B cell (primary cell): ENCODE measurements around the gene PTH1R. TPM values are rescaled to one million over a fixed set of nuclear protein-coding genes. Genes with fewer than 3 reads are reported as not detected.

Experiments used
- ATAC-seq: fragments of 200-7000 bp; cut with Tn5 transposase; one replicate; pipeline ENCODE4 v1.10.0; 2021; ENCODE audit warnings: low read depth, mild to moderate bottlenecking, moderate number of reproducible peaks, moderate library complexity
- CTCF ChIA-PET: fragments of 350-600 bp; sonication (Branson Sonifier 250); formaldehyde crosslinking; loops from one replicate; lab custom pipeline; 2021; ENCODE audit warnings: antibody characterized with exemption, inconsistent platforms; lab: Charles Lee
- POLR2A ChIA-PET: fragments of 350-600 bp; sonication (Branson Sonifier 250); formaldehyde crosslinking; loops from one replicate; lab custom pipeline; 2021; ENCODE audit warnings: antibody characterized with exemption; lab: Charles Lee
- DNase-seq: peaks from one replicate; pipeline ENCODE4 v3.0.0; 2013
- H2AFZ ChIP-seq: 2 replicates; pipeline ENCODE4 v1.6.1; 2012; ENCODE audit warnings: mild to moderate bottlenecking, low read depth, low read length; ENCODE audit not compliant: insufficient read depth, poor library complexity, severe bottlenecking
- H3K27ac ChIP-seq, 2 donors: 1 replicate in 1 of 2; 2 replicates in 1 of 2; pipeline ENCODE4 v1.5.1; 2012 to 2013; ENCODE audit warnings: low read length in 2 of 2, mild to moderate bottlenecking in 2 of 2, moderate library complexity in 1 of 2
- H3K27me3 ChIP-seq, 4 experiments: fragments of 200-600 bp in 1 of 4; sonication (generic) in 1 of 4; replicated peaks in 1 of 4; 1 replicate in 2 of 4; 2 replicates in 2 of 4; pipeline versions ENCODE4 v1.6.1 to v1.7.0; 2013 to 2016; ENCODE audit warnings: low read length in 3 of 4, mild to moderate bottlenecking in 2 of 4, mixed read lengths in 1 of 4, moderate library complexity in 1 of 4; ENCODE audit not compliant: insufficient read depth in 4 of 4, control insufficient read depth in 3 of 4; ENCODE audit errors: control extremely low read depth in 1 of 4
- H3K36me3 ChIP-seq, 2 experiments: replicated peaks in 1 of 2; 1 replicate in 1 of 2; 2 replicates in 1 of 2; pipeline versions ENCODE4 v1.6.1 to v1.7.1; 2013; ENCODE audit warnings: low read length in 1 of 2; ENCODE audit not compliant: insufficient read depth in 2 of 2, control insufficient read depth in 1 of 2; ENCODE audit errors: control extremely low read depth in 1 of 2, extremely low read depth in 1 of 2
- H3K4me1 ChIP-seq, 2 donors: fragments of 200-600 bp in 1 of 2; sonication (generic) in 1 of 2; 1 replicate in 1 of 2; 2 replicates in 1 of 2; pipeline versions ENCODE4 v1.5.1 to v1.6.1; 2013 to 2017; ENCODE audit warnings: low read length in 2 of 2; ENCODE audit not compliant: control insufficient read depth in 2 of 2, insufficient read depth in 2 of 2
- H3K4me2 ChIP-seq: replicated peaks from 2 replicates; pipeline ENCODE3; 2012; ENCODE audit warnings: mild to moderate bottlenecking, low read depth, low read length; ENCODE audit not compliant: poor library complexity, severe bottlenecking
- H3K4me3 ChIP-seq, 5 experiments: fragments of 200-600 bp in 1 of 5; sonication (generic) in 1 of 5; 1 replicate in 3 of 5; 2 replicates in 2 of 5; pipeline versions ENCODE4 v1.5.1 to v1.7.0; 2011 to 2016; ENCODE audit warnings: low read length in 4 of 5, mild to moderate bottlenecking in 4 of 5, low read depth in 2 of 5, control low read depth in 1 of 5, moderate library complexity in 1 of 5; ENCODE audit not compliant: insufficient read depth in 1 of 5; ENCODE audit errors: control extremely low read depth in 1 of 5, extremely low read depth in 1 of 5
- H3K79me2 ChIP-seq: fragments of 200-600 bp; sonication (generic); one replicate; pipeline ENCODE4 v1.6.0; 2016; ENCODE audit warnings: low read length; ENCODE audit not compliant: control insufficient read depth, insufficient read depth
- H3K9ac ChIP-seq: fragments of 200-600 bp; sonication (generic); 2 replicates; pipeline ENCODE4 v1.6.1; 2017; ENCODE audit warnings: mild to moderate bottlenecking, low read length, moderate library complexity
- H3K9me3 ChIP-seq, 3 donors: one replicate each; pipeline versions ENCODE4 v1.6.1 to v1.7.1; 2013; ENCODE audit warnings: low read length in 2 of 3; ENCODE audit not compliant: control insufficient read depth in 2 of 3, insufficient read depth in 1 of 3; ENCODE audit errors: control extremely low read depth in 1 of 3
- H4K20me1 ChIP-seq: 2 replicates; pipeline ENCODE4 v1.6.0; 2012; ENCODE audit warnings: mild to moderate bottlenecking, low read length; ENCODE audit not compliant: insufficient read depth, control insufficient read depth, poor library complexity, severe bottlenecking
- H3K27ac Mint-ChIP-seq: one replicate; pipeline ENCODE4 v1.8.0; 2021; ENCODE audit warnings: mixed read lengths
- H3K27me3 Mint-ChIP-seq: one replicate; pipeline ENCODE4 v1.8.0; 2021; ENCODE audit warnings: mixed read lengths
- H3K4me1 Mint-ChIP-seq: one replicate; pipeline ENCODE4 v1.8.0; 2021; ENCODE audit warnings: mixed read lengths
- H3K4me3 Mint-ChIP-seq: one replicate; pipeline ENCODE4 v1.8.0; 2021; ENCODE audit warnings: mixed read lengths
- H3K9me3 Mint-ChIP-seq: one replicate; pipeline ENCODE4 v1.8.0; 2022; ENCODE audit warnings: mixed read lengths; ENCODE audit not compliant: insufficient read depth
- EZH2 ChIP-seq: IDR thresholded peaks from 2 replicates; pipeline ENCODE4 v1.6.1; 2012; ENCODE audit warnings: borderline replicate concordance, low read depth, mild to moderate bottlenecking, moderate library complexity, low read length; ENCODE audit not compliant: insufficient read depth, poor library complexity, severe bottlenecking
- WGBS: methylation state at CpG from one replicate; pipeline ENCODE4 v1.1.5; 2013; ENCODE audit warnings: missing lambda C conversion rate; ENCODE audit not compliant: insufficient coverage; 5-methylcytosine and 5-hydroxymethylcytosine counted together
- intact Hi-C: fragments of 100-400 bp; cut with micrococcal nuclease; formaldehyde crosslinking; loops from one replicate; pipeline ENCODE4 v1.10.0; 2022
- polyA plus RNA-seq: library from polyadenylated mRNA; depleted of rRNA; stranded (reverse); fragments of >200 nt; gene quantifications from 2 replicates; pipeline ENCODE4 v1.2.3, GENCODE V29; 2012
- total RNA-seq, 2 donors: library from RNA; stranded (reverse); fragments of 120-200 nt in 1 of 2; gene quantifications; 1 replicate in 1 of 2; 2 replicates in 1 of 2; pipeline versions ENCODE4 v1.2.3 to v1.2.4, GENCODE V29; 2013 to 2022
- TF ChIP-seq, protein P1 (sequence below): fragments of 200-600 bp; IDR thresholded peaks from one replicate; pipeline ENCODE4 v1.8.0; 2022; ENCODE audit warnings: antibody characterized with exemption, mild to moderate bottlenecking

PTH1R gene
- total and polyA plus RNA-seq, 2 donors (not counting 1 experiment from before 2014, with no cell fraction given): not detected

DNA sequence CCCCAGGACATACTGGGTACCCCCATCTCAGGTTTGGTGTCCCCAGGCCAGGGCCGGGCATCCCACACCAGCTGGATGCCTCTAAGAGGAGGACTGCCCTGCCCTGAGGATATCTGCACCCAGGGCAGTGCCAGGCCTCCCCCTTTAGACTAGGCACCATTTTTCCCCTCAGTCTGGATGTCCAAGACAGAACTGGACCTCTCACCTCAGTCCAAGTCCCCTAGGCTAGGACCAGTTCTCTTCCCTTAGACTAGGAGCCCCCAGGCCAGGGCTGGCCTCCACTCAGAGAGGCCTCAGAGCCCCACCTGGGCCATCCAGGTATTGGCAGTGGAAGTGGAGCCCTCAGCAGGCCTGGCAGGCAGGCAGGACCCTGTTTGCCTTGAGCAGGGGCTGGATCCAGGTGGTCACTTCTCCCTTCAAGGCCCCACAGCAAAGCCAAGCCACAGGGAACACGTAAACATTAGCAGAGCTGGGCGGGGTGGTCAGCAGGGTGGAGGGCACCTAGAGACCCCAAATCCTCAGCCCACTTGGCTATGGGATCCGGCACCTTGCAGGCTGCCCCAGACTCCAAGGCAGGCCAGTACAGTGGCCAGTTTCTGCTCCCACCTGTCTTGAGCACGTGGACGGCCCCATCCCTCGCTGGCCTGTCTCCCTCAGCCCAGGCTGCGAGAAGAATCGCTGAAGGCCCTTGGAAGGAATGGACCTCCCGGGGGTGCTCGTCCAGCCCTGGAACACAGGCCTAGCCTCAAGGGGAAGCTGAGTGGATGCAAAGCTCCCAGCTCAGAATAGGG is 28.3 kb downstream of the PTH1R start:
- H3K4me1 Mint-ChIP-seq: peaks cover 7% of the 10 kb centered on the region
- ATAC-seq: no peak
- no peak overlapping the region for H2AFZ ChIP-seq
- 97% methylated on average over 11 of the region's 11 CpGs for WGBS
- peaks cover 9 to 12% of the 10 kb centered on the region in 2 donors for H3K4me1 ChIP-seq
- H3K4me3 ChIP-seq: no peak overlapping the region
- H3K9ac ChIP-seq: no peak overlapping the region
- H3K79me2 ChIP-seq: no peaks in the 10 kb centered on the region
- H3K27me3 ChIP-seq: peaks cover 0 to 2% (median 0%) of the 10 kb centered on the region in 4 experiments
- H4K20me1 ChIP-seq: peaks cover 9% of the 10 kb centered on the region
- intact Hi-C loops: no loop called here
- H3K27ac Mint-ChIP-seq: no peak overlapping the region
- H3K9me3 Mint-ChIP-seq: no peaks in the 10 kb centered on the region
- H3K27me3 Mint-ChIP-seq: no peaks in the 10 kb centered on the region
- H3K36me3 ChIP-seq: no peaks in the 10 kb centered on the region
- H3K4me2 ChIP-seq: no peak overlapping the region
- H3K27ac ChIP-seq: no peak overlapping the region
- CTCF ChIA-PET: no interaction called here
- DNase-seq: no peak
- no peaks in the 10 kb centered on the region for H3K9me3 ChIP-seq
- TF ChIP-seq EZH2: no peak
- TF ChIP-seq, protein P1, sequence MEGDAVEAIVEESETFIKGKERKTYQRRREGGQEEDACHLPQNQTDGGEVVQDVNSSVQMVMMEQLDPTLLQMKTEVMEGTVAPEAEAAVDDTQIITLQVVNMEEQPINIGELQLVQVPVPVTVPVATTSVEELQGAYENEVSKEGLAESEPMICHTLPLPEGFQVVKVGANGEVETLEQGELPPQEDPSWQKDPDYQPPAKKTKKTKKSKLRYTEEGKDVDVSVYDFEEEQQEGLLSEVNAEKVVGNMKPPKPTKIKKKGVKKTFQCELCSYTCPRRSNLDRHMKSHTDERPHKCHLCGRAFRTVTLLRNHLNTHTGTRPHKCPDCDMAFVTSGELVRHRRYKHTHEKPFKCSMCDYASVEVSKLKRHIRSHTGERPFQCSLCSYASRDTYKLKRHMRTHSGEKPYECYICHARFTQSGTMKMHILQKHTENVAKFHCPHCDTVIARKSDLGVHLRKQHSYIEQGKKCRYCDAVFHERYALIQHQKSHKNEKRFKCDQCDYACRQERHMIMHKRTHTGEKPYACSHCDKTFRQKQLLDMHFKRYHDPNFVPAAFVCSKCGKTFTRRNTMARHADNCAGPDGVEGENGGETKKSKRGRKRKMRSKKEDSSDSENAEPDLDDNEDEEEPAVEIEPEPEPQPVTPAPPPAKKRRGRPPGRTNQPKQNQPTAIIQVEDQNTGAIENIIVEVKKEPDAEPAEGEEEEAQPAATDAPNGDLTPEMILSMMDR: no peak
- no peak overlapping the region for H3K4me3 Mint-ChIP-seq
- POLR2A ChIA-PET: no interaction called here

DNA sequence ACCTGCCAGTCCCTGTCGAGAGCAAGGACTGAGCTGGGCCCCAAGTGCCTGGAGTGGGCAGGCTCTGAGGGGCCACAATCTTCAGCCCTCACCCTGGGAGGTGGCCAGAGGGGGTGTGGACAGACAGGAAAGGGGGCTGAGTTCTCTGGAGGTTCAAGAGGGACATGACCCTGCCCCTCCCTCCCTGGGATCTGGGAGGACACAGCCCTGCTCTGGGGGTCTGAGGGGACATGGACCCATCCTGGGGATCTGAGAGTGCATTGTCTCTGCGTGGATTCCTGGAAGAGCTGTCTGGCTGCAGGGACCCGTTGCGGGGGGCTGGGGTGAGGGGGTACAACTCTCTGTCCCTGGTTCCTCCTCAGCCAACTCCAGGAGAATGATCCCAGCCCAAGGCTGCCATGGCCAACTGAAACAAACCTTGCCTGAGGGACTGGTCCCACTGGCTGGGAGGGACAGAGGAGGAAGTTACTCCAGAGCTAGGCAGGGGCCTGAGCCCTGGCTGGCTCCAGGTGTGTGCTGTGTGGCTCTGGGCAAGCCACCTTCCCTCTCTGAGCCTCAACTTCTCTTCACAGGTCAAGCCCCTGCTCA is 29.0 kb downstream of the PTH1R start:
- no peak for ATAC-seq
- POLR2A ChIA-PET: no interaction called here
- intact Hi-C loops: no loop called here
- Mint-ChIP-seq H3K27ac (no peak overlapping the region), H3K4me1 (peaks cover 7% of the 10 kb centered on the region), H3K9me3 (no peaks in the 10 kb centered on the region), H3K27me3 (no peaks in the 10 kb centered on the region), H3K4me3 (no peak overlapping the region)
- H3K9ac ChIP-seq: no peak overlapping the region
- no peak overlapping the region for H2AFZ ChIP-seq
- CTCF ChIA-PET: no interaction called here
- H3K27me3 ChIP-seq: peaks cover 0 to 2% (median 0%) of the 10 kb centered on the region in 4 experiments
- H3K4me1 ChIP-seq: peaks cover 9 to 12% of the 10 kb centered on the region in 2 donors
- no peak overlapping the region for H3K4me3 ChIP-seq
- TF ChIP-seq, protein P1: no peak
- no peaks in the 10 kb centered on the region for H3K79me2 ChIP-seq
- DNase-seq: no peak
- peaks cover 9% of the 10 kb centered on the region for H4K20me1 ChIP-seq
- no peaks in the 10 kb centered on the region for H3K9me3 ChIP-seq
- H3K36me3 ChIP-seq: no peaks in the 10 kb centered on the region
- 66% methylated on average over 3 of the region's 4 CpGs for whole genome bisulfite sequencing
- H3K27ac ChIP-seq: no peak overlapping the region
- H3K4me2 ChIP-seq: no peak overlapping the region
